Upper lobe of left lung (tissue), 6 donors: ENCODE data around the gene MVK. TPM values are rescaled to one million over a fixed set of nuclear protein-coding genes. Genes with fewer than 3 reads are reported as not detected.

Source experiments
- ATAC-seq, 2 donors: fragments of 200-7000 bp; cut with Tn5 transposase; one replicate each; pipeline ENCODE4 v1.9.1; 2022; ENCODE audit warnings: mild to moderate bottlenecking in 2 of 2, moderate library complexity in 2 of 2; ENCODE audit not compliant: low FRiP score in 2 of 2
- DNase-seq, 2 donors: peaks; one replicate each; pipeline ENCODE4 v3.0.0-alpha.2; 2019 to 2020
- H3K27ac ChIP-seq, 4 donors: fragments of 200-600 bp; sonication (generic); one replicate each; pipeline ENCODE4 v1.5.1; 2016 to 2019
- H3K27me3 ChIP-seq, 4 donors: fragments of 200-600 bp; sonication (generic); one replicate each; pipeline ENCODE4 v1.5.1; 2017 to 2019
- H3K36me3 ChIP-seq, 4 donors: fragments of 200-600 bp; sonication (generic); one replicate each; pipeline ENCODE4 v1.5.1; 2016 to 2019
- H3K4me1 ChIP-seq, 4 donors: fragments of 200-600 bp; sonication (generic); one replicate each; pipeline ENCODE4 v1.5.1; 2018 to 2019
- H3K4me3 ChIP-seq, 4 donors: fragments of 200-600 bp; sonication (generic); one replicate each; pipeline ENCODE4 v1.5.1; 2017 to 2019; ENCODE audit warnings: mild to moderate bottlenecking in 2 of 4, moderate library complexity in 1 of 4
- H3K9me3 ChIP-seq, 4 donors: fragments of 200-600 bp; sonication (generic); one replicate each; pipeline ENCODE4 v1.5.1; 2018 to 2019
- CTCF ChIP-seq, 6 experiments: fragments of 450-650 bp in 4 of 6; fragments of 200-600 bp in 2 of 6; sonication (generic) in 2 of 6; IDR thresholded peaks; one replicate each; pipeline ENCODE4 v1.5.1; 2016 to 2019; ENCODE audit warnings: antibody characterized with exemption in 6 of 6
- EP300 ChIP-seq, 4 donors: sonication (generic); formaldehyde crosslinking; IDR thresholded peaks; one replicate each; pipeline ENCODE4 v1.5.1; 2017; ENCODE audit warnings: antibody characterized with exemption in 4 of 4, control low read depth in 2 of 4
- POLR2A ChIP-seq, 4 donors: fragments of 450-650 bp; IDR thresholded peaks; one replicate each; pipeline ENCODE4 v1.5.1; 2016 to 2017; ENCODE audit warnings: antibody characterized with exemption in 4 of 4, mild to moderate bottlenecking in 2 of 4
- POLR2AphosphoS5 ChIP-seq, 2 donors: sonication (generic); formaldehyde crosslinking; IDR thresholded peaks; one replicate each; pipeline ENCODE4 v1.5.1; 2017; ENCODE audit warnings: antibody characterized with exemption in 2 of 2
- WGBS, 2 donors: methylation state at CpG; one replicate each; pipeline ENCODE4 v1.1.5; 2017 to 2018; 5-methylcytosine and 5-hydroxymethylcytosine counted together
- total RNA-seq, 6 donors: library from RNA; depleted of rRNA in 4 of 6; stranded (reverse); fragments of >200 nt in 4 of 6; gene quantifications; one replicate each; pipeline versions ENCODE4 v1.1.0 to v1.2.1, GENCODE V29; 2016 to 2021
- donor health status: DM: no; HTN: no; CAD: no; lungs with moderate emphysema.
- donor health status: DM: no; HTN: yes; CAD: no; lungs with severe emphysema.

MVK gene
- total RNA-seq, 6 donors from 2014 or later, result 22.2 to 56.2 (median 41.5) TPM

GRCh38 chr12:109557200-109557599, 16.4 kb upstream of the MVK start:
- Histone ChIP-seq H3K4me3 (no peak overlapping the region), H3K4me1 (no peaks in the 10 kb centered on the region), H3K27ac (no peak overlapping the region), H3K36me3 (peaks cover 0 to 20% (median 8%) of the 10 kb centered on the region in 4 donors), H3K9me3 (peaks cover 0 to 2% (median 0%) of the 10 kb centered on the region in 4 donors), H3K27me3 (no peaks in the 10 kb centered on the region)
- TF ChIP-seq EP300 (IDR thresholded peaks at IDR 0.05) (no peak), POLR2A (IDR thresholded peaks at IDR 0.05) (no peak), CTCF (IDR thresholded peaks at IDR 0.05) (no peak)
- 83 to 91% methylated on average over 7 of the region's 10 CpGs for WGBS, 2 donors
- no peak for ATAC-seq
- no peak for DNase-seq

GRCh38 chr12:109557805-109558204, 15.8 kb upstream of the MVK start:
- no peak for ATAC-seq
- no peak overlapping the region for H3K4me3 ChIP-seq
- peaks cover 0 to 25% (median 11%) of the 10 kb centered on the region in 4 donors for H3K36me3 ChIP-seq
- 73 to 83% methylated on average over 12 of the region's 12 CpGs for WGBS, 2 donors
- H3K27ac ChIP-seq, result no peak overlapping the region
- peaks cover 0 to 3% (median 0%) of the 10 kb centered on the region in 4 donors for H3K9me3 ChIP-seq
- H3K4me1 ChIP-seq, result no peaks in the 10 kb centered on the region
- TF ChIP-seq POLR2AphosphoS5 (IDR thresholded peaks at IDR 0.05), result no peak
- TF ChIP-seq POLR2A (IDR thresholded peaks at IDR 0.05), result no peak
- TF ChIP-seq EP300 (IDR thresholded peaks at IDR 0.05), result no peak
- TF ChIP-seq CTCF (IDR thresholded peaks at IDR 0.05), result no peak
- DNase-seq, result peak in 1 of 2 donors; percentile 52
- H3K27me3 ChIP-seq, result no peaks in the 10 kb centered on the region

- H3K36me3 ChIP-seq, result peaks cover 0 to 32% (median 15%) of the 10 kb centered on the region in 4 donors
- no peak overlapping the region for H3K27ac ChIP-seq
- peaks cover 0 to 3% (median 0%) of the 10 kb centered on the region in 4 donors for H3K9me3 ChIP-seq
- H3K4me3 ChIP-seq, result no peak overlapping the region
- ATAC-seq, result no peak
- DNase-seq, result peak in 1 of 2 donors; percentile 71
- WGBS, 2 donors, result 90 to 94% methylated on average over 16 to 24 of the region's 25 CpGs
- TF ChIP-seq CTCF (IDR thresholded peaks at IDR 0.05) (no peak), POLR2A (IDR thresholded peaks at IDR 0.05) (no peak), POLR2AphosphoS5 (IDR thresholded peaks at IDR 0.05) (no peak), EP300 (IDR thresholded peaks at IDR 0.05) (no peak)
- no peaks in the 10 kb centered on the region for H3K27me3 ChIP-seq
- H3K4me1 ChIP-seq, result no peaks in the 10 kb centered on the region
These were observed 15.0 kb upstream of the MVK start for GRCh38 chr12:109558374-109559199.

- ATAC-seq, result no peak
These were observed 14.4 kb upstream of the MVK start for GRCh38 chr12:109559200-109559505.

GRCh38 chr12:109559601-109560000, 14.0 kb upstream of the MVK start:
- H3K4me3 ChIP-seq, result no peak overlapping the region
- H3K27me3 ChIP-seq, result no peaks in the 10 kb centered on the region
- peaks cover 0 to 42% (median 20%) of the 10 kb centered on the region in 4 donors for H3K36me3 ChIP-seq
- TF ChIP-seq EP300 (IDR thresholded peaks at IDR 0.05) (no peak), POLR2A (IDR thresholded peaks at IDR 0.05) (no peak), POLR2AphosphoS5 (IDR thresholded peaks at IDR 0.05) (no peak), CTCF (IDR thresholded peaks at IDR 0.05) (no peak)
- no peak for ATAC-seq
- 91 to 94% methylated on average over 4 to 10 of the region's 10 CpGs for WGBS, 2 donors
- H3K27ac ChIP-seq, result no peak overlapping the region
- peaks cover 0 to 3% (median 0%) of the 10 kb centered on the region in 4 donors for H3K9me3 ChIP-seq
- peak in 1 of 2 donors; percentile 65 for DNase-seq
- no peaks in the 10 kb centered on the region for H3K4me1 ChIP-seq

More at GRCh38 chr12:109559200-109559505, 14.4 kb upstream of the MVK start:
- Histone ChIP-seq H3K36me3 (peaks cover 0 to 38% (median 17%) of the 10 kb centered on the region in 4 donors), H3K27me3 (no peaks in the 10 kb centered on the region), H3K9me3 (peaks cover 0 to 3% (median 0%) of the 10 kb centered on the region in 4 donors), H3K4me1 (no peaks in the 10 kb centered on the region), H3K4me3 (no peak overlapping the region), H3K27ac (no peak overlapping the region)
- 87 to 100% methylated on average over 3 to 4 of the region's 6 CpGs for WGBS, 2 donors
- no peak for DNase-seq
- TF ChIP-seq POLR2AphosphoS5 (IDR thresholded peaks at IDR 0.05) (no peak), POLR2A (IDR thresholded peaks at IDR 0.05) (no peak)
